HG02840 (cell line): ENCODE measurements around the gene TRABD2B.

Experiments used
- ATAC-seq: cut with Tn5 transposase; IDR thresholded peaks from one replicate; pipeline ENCODE4 v1.9.1; 2021; ENCODE audit warnings: mild to moderate bottlenecking, moderate library complexity, moderate number of reproducible peaks; ENCODE audit not compliant: unreplicated experiment, low FRiP score

Gene TRABD2B

GRCh38 chr1:47785561-47786271, 211.5 kb downstream of the TRABD2B start:
- no peak for ATAC-seq

GRCh38 chr1:47785118-47785517, 212.1 kb downstream of the TRABD2B start:
- ATAC-seq, result no peak

GRCh38 chr1:47784497-47784822, 212.7 kb downstream of the TRABD2B start:
- ATAC-seq, result no peak

- ATAC-seq, result no peak
Observed at GRCh38 chr1:47783638-47784496, 213.3 kb downstream of the TRABD2B start.

- no peak for ATAC-seq
Observed at GRCh38 chr1:47782414-47783166, 214.6 kb downstream of the TRABD2B start.

- ATAC-seq, result no peak
Observed at GRCh38 chr1:47781171-47781959, 215.8 kb downstream of the TRABD2B start.

GRCh38 chr1:47780469-47780995, 216.7 kb downstream of the TRABD2B start:
- ATAC-seq, result no peak

GRCh38 chr1:47779613-47780012, 217.6 kb downstream of the TRABD2B start:
- ATAC-seq, result no peak

- ATAC-seq, result no peak
Observed at GRCh38 chr1:47778280-47778679, 218.9 kb downstream of the TRABD2B start.

GRCh38 chr1:47777322-47777721, 219.9 kb downstream of the TRABD2B start:
- ATAC-seq, result no peak

- no peak for ATAC-seq
Observed at GRCh38 chr1:47776667-47777131, 220.5 kb downstream of the TRABD2B start.

- no peak for ATAC-seq
Observed at GRCh38 chr1:47774986-47775834, 222.0 kb downstream of the TRABD2B start.

GRCh38 chr1:47772960-47773682, 224.1 kb downstream of the TRABD2B start:
- ATAC-seq, result no peak

- ATAC-seq, result no peak
Observed at GRCh38 chr1:47772281-47772680, 224.9 kb downstream of the TRABD2B start.

- no peak for ATAC-seq
Observed at GRCh38 chr1:47771751-47772150, 225.4 kb downstream of the TRABD2B start.

- ATAC-seq, result no peak
Observed at GRCh38 chr1:47769983-47770382, 227.2 kb downstream of the TRABD2B start.

GRCh38 chr1:47769295-47769694, 227.9 kb downstream of the TRABD2B start:
- no peak for ATAC-seq

- ATAC-seq, result no peak
Observed at GRCh38 chr1:47767741-47768100, 229.5 kb downstream of the TRABD2B start.
